Measurements from ENCODE around the gene IFNA4.

The IFNA4 gene

DNA sequence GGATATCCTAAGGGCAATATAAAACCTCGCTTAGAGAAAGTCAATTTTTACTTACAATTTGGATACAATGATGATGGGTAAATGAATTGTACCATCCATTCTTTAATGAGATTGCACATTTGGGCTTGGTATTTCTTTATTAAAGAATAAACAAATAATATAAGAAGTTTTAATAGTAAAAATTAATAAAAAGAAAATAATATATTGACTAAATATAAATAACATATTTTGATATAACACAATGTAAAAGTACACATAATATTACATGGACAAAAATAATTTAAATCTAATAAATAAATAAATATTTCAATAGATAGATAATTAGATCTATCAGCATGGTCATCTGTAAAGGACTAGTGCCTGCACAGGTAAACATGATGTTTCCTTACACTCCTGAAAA lies 21.9 kb downstream of the IFNA4 start:
- no peak for DNase-seq

GRCh38 chr9:21160178-21160577 lies 27.2 kb downstream of the IFNA4 start:
- peak; percentile 55 to 72 for DNase-seq

DNA sequence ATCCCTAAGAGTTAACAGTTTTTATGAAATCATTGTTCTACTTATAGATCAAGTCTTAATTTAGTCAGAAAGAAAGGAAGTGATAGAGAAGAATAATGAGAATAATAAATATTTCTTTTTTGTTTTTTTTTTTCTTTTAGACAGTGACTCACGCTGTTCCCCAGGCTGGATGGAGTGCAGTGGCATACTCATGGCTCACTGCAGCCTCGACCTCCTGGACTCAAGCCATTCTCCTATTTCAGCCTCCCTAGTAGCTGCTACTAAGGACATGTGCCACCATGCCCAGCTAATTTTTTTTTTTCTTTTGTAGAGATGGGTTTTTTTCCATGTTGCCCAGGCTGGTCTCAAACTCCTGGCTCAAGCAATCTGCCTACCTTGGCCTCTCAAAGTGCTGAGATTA lies 31.9 kb downstream of the IFNA4 start:
- no peak for DNase-seq

DNA sequence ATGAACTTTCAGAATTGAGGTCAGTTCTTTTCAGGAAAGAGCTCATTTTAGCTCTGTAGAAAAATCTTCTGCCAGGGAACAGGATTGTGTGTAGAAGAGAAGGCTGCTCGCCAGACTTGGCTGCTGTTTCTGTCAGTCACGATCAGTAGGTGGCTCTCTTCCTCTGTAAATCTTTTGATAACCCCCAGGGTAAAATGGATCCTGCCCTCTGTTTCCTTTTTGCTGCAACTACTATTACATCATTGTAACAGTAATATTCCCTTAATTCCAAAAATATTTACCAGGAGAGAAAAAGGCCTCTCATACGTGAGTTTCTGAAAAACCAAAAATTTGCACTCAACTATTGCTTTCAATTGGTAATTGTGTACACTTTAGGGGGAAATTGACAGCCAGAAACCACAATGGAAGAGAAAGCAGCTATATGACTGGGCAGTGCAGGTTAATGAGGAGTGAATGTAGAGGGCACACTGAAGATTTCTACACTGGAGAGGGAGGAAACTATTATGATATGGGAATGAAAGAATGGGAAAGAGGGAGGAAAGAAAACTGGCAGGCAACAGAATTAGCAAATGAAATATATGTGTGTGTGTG lies 33.3 kb downstream of the IFNA4 start:
- peak; percentile 59 to 62 for DNase-seq

DNA sequence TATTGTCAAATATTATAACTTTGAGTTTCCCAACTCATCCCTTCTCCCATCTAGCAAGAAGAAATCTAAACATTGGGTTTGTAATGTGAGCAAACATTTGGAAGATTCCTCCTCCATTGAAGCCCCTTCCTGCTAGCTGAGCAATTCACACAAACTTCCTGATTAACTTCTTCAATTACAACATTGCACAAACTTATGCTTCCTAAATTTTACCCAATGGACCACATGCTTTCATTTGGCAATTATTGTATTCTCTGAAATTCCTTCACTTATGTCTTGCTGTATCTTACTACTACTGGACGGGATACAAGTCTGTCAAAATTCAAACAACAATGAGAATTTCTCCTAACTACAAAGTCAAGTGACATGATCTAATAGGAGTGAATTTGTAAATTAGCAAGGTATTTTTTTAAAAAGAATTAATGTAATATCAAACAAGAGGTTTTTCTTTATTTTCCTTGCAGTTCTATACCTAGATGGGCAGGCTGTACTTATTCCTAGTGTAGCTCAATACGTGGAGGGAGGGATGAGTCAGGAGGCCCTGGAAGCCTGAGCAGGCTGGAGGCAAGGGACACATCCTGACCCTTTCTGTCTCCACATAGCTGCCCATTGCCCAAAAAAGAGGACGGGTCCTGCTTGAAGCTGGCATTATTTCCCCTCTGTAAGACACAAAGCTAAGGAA lies 33.9 kb downstream of the IFNA4 start:
- peak; percentile 4 to 34 for DNase-seq

- no peak for DNase-seq
Observed at GRCh38 chr9:21144603-21145002, 42.8 kb downstream of the IFNA4 start.

GRCh38 chr9:21141427-21141882 lies 45.9 kb downstream of the IFNA4 start, which contains the start of gene IFNW1:
Gene IFNW1, minus strand, starts transcription at chr9:21141832. Its CDS starts 262 bp downstream, at chr9:21141570.
- no peak for DNase-seq

GRCh38 chr9:21137020-21137419 lies 50.4 kb downstream of the IFNA4 start:
- no peak for DNase-seq

Measured in Kasumi-1 (cell line).